BE2C (cell line): ENCODE data around the gene LETMD1.

ENCODE experiments used
- DNase-seq: peaks from one replicate; pipeline ENCODE4 v3.0.0-alpha.2; 2020
- H3K27me3 ChIP-seq: fragments of 250-450 bp; sonication (Bioruptor Pico); 2 replicates; pipeline ENCODE4 v1.5.1; 2020; ENCODE audit warnings: mild to moderate bottlenecking
- H3K36me3 ChIP-seq: fragments of 250-450 bp; sonication (Bioruptor Pico); 2 replicates; pipeline ENCODE4 v1.5.1; 2020; ENCODE audit warnings: mild to moderate bottlenecking
- H3K4me1 ChIP-seq: fragments of 250-450 bp; sonication (Bioruptor Pico); 2 replicates; pipeline ENCODE4 v1.5.1; 2020
- H3K4me3 ChIP-seq: 2 replicates; pipeline ENCODE4 v1.5.1; 2011; ENCODE audit warnings: low read depth, low read length
- H3K9me3 ChIP-seq: fragments of 250-450 bp; sonication (Bioruptor Pico); 2 replicates; pipeline ENCODE4 v1.5.1; 2020
- TF ChIP-seq, protein P1 (sequence below): IDR thresholded peaks from 2 replicates; pipeline ENCODE4 v1.5.1; 2012; ENCODE audit warnings: mild to moderate bottlenecking, low read depth, low read length

The LETMD1 gene

DNA sequence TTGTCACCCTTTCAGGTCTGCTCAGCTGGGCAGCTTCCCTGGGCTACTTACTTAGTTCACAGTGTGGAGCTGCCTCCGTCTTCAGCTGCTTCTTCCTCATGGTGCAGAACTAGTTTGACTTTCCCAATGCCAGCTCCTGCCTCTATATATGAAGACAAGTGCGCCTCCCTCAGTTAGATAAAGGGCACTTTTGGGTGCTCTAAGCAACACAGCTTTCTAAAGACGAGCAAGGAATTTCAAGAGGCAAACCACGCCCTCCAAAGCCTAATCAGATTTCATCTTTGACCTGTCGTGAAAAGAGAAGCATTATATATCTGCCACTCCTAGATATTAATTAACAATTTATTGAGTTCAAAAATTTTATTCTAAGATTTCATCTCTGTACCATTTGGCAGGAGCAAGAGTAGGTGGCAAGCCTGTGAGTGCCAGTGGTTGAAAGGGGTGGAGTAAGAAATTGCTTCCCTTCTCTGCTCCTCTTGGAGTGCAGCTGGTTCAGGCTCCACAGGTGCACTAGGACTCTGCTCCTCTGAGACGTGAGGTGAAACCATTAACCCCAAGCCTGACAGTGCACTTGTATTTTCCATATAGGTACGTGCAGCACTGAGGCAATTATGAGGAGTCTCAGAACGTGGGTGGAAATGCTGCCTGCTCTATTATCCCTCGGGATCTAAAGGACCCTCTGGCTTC lies 19.9 kb upstream of the LETMD1 start:
- peaks cover 4% of the 10 kb centered on the region; the same call in 1 of the 2 replicates for H3K4me1 ChIP-seq
- H3K4me3 ChIP-seq, result no peak overlapping the region
- peak; percentile 16 for DNase-seq
- no peaks in the 10 kb centered on the region for H3K27me3 ChIP-seq
- no peaks in the 10 kb centered on the region for H3K9me3 ChIP-seq
- TF ChIP-seq, protein P1, sequence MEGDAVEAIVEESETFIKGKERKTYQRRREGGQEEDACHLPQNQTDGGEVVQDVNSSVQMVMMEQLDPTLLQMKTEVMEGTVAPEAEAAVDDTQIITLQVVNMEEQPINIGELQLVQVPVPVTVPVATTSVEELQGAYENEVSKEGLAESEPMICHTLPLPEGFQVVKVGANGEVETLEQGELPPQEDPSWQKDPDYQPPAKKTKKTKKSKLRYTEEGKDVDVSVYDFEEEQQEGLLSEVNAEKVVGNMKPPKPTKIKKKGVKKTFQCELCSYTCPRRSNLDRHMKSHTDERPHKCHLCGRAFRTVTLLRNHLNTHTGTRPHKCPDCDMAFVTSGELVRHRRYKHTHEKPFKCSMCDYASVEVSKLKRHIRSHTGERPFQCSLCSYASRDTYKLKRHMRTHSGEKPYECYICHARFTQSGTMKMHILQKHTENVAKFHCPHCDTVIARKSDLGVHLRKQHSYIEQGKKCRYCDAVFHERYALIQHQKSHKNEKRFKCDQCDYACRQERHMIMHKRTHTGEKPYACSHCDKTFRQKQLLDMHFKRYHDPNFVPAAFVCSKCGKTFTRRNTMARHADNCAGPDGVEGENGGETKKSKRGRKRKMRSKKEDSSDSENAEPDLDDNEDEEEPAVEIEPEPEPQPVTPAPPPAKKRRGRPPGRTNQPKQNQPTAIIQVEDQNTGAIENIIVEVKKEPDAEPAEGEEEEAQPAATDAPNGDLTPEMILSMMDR, result peak; percentile 46
- H3K36me3 ChIP-seq, result no peaks in the 10 kb centered on the region

DNA sequence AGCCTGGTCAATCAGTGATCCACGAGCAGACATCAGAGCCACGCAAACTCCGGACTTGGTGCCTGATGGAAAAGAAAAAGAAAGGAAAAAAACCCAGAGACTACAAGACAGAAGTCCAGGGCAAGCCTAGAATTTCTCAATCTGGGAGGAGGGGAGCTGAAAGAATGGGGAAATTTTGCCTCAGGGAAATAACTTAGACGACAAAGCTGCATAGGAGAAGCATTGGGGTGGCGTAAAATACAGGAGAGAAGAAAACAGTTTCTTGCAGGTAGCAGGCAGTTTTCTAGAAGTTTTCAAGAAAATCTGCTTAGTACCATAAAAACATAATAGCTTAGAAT lies 19.3 kb upstream of the LETMD1 start:
- Histone ChIP-seq H3K4me1 (peaks cover 4% of the 10 kb centered on the region; the same call in 1 of the 2 replicates), H3K36me3 (no peaks in the 10 kb centered on the region), H3K4me3 (no peak overlapping the region), H3K9me3 (no peaks in the 10 kb centered on the region), H3K27me3 (no peaks in the 10 kb centered on the region)
- no peak for DNase-seq
- TF ChIP-seq, protein P1, result no peak

GRCh38 chr12:51033048-51033447 lies 15.1 kb upstream of the LETMD1 start:
- TF ChIP-seq, protein P1, result no peak
- no peak for DNase-seq
- H3K27me3 ChIP-seq, result no peaks in the 10 kb centered on the region
- H3K4me1 ChIP-seq, result no peaks in the 10 kb centered on the region; the same call in 1 of the 2 replicates
- H3K4me3 ChIP-seq, result no peak overlapping the region
- H3K36me3 ChIP-seq, result no peaks in the 10 kb centered on the region
- no peaks in the 10 kb centered on the region for H3K9me3 ChIP-seq

- TF ChIP-seq, protein P1, result no peak
- Histone ChIP-seq H3K27me3 (no peaks in the 10 kb centered on the region), H3K4me1 (no peaks in the 10 kb centered on the region; the same call in 1 of the 2 replicates), H3K9me3 (no peaks in the 10 kb centered on the region), H3K36me3 (no peaks in the 10 kb centered on the region), H3K4me3 (no peak overlapping the region)
- no peak for DNase-seq
Observed at GRCh38 chr12:51033457-51034089, 14.6 kb upstream of the LETMD1 start.

DNA sequence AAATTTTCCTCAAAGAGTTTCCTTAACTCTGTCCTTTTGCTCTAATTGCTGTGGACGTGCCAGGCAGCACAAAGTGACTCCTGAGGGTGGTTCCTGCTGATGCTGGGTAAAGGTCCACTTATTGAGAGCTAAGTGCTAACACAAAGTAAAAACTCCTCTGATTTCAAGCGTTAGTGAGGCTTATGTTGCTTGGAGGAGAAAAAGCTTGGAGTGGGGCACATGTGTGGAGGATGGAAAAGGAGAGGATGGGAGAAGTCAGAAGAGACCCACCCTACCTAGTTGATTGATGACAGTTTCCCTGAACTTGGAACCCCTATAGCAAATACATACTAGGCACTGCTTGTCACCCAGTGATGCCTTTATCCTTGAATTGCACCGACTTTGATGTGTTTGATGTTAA lies 11.8 kb upstream of the LETMD1 start:
- TF ChIP-seq, protein P1, result no peak
- no peaks in the 10 kb centered on the region for H3K36me3 ChIP-seq
- H3K9me3 ChIP-seq, result no peaks in the 10 kb centered on the region
- no peaks in the 10 kb centered on the region; the same call in 1 of the 2 replicates for H3K4me1 ChIP-seq
- H3K4me3 ChIP-seq, result no peak overlapping the region
- H3K27me3 ChIP-seq, result no peaks in the 10 kb centered on the region
- no peak for DNase-seq

DNA sequence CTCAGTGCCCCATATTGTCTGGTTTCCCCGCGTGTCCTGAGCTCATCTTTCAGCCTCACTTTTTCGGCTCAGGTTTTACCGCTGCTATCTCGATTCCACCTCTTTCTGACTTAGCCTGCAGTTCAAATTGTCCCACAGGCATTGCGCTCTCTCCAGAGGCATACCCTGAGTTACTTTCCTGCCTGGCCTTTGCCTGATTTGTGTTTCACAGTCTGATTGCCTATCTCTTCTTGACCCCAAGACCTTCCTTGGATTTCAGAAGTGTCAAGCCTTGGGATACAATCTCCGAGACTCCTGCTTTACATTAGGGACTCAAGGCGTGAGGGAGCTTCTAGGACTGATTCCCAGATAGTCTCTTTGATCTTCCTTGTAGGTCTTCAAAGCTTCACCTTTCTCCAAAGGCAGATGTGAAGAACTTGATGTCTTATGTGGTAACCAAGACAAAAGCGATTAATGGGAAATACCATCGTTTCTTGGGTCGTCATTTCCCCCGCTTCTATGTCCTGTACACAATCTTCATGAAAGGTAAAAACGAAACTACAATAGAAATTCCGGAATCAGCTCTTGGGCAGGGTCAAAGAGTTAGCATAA lies 629 bp downstream of the LETMD1 start:
- Histone ChIP-seq H3K4me1 (no peaks in the 10 kb centered on the region), H3K27me3 (no peaks in the 10 kb centered on the region), H3K36me3 (peaks cover 13% of the 10 kb centered on the region), H3K4me3 (peak overlapping the region; percentile 83), H3K9me3 (no peaks in the 10 kb centered on the region)
- TF ChIP-seq, protein P1, result no peak
- no peak for DNase-seq
